ENCODE data around the gene STAC3. TPM values are rescaled to one million over a fixed set of nuclear protein-coding genes. Genes with fewer than 3 reads are reported as not detected.

STAC3 gene
- total RNA-seq, 1 donor from 2014 or later, result not detected

- DNase-seq, result no peak
Measured at GRCh38 chr12:57222286-57223190, 28.4 kb downstream of the STAC3 start.

- DNase-seq, result no peak
Measured at GRCh38 chr12:57221169-57221917, 29.6 kb downstream of the STAC3 start.

GRCh38 chr12:57220770-57221168, 30.2 kb downstream of the STAC3 start:
- DNase-seq, result no peak

- DNase-seq, result no peak
Measured at GRCh38 chr12:57219993-57220754, 30.8 kb downstream of the STAC3 start.

GRCh38 chr12:57219205-57219992, 31.6 kb downstream of the STAC3 start:
- no peak for DNase-seq

GRCh38 chr12:57218030-57218853, 32.7 kb downstream of the STAC3 start:
- no peak for DNase-seq

- no peak for DNase-seq
Measured at GRCh38 chr12:57216921-57217879, 33.8 kb downstream of the STAC3 start.

GRCh38 chr12:57216014-57216911, 34.7 kb downstream of the STAC3 start, which contains the start of gene NXPH4:
Gene NXPH4, plus strand, starts transcription at chr12:57216794. Its CDS starts 176 bp downstream, at chr12:57216970.
- no peak for DNase-seq

GRCh38 chr12:57215668-57216013, 35.3 kb downstream of the STAC3 start:
- DNase-seq, result no peak

GRCh38 chr12:57215065-57215464, 35.9 kb downstream of the STAC3 start:
- no peak for DNase-seq

- DNase-seq, result peak; percentile 75
Measured at GRCh38 chr12:57214398-57214781, 36.6 kb downstream of the STAC3 start.

- DNase-seq, result no peak
Measured at GRCh38 chr12:57213763-57214397, 37.1 kb downstream of the STAC3 start.

- DNase-seq, result peak; percentile 89
Measured at GRCh38 chr12:57213058-57213715, 37.8 kb downstream of the STAC3 start.

GRCh38 chr12:57212701-57213057, 38.3 kb downstream of the STAC3 start:
- DNase-seq, result no peak

- no peak for DNase-seq
Measured at GRCh38 chr12:57211791-57212700, 38.9 kb downstream of the STAC3 start.

- no peak for DNase-seq
Measured at GRCh38 chr12:57210926-57211692, 39.9 kb downstream of the STAC3 start.

Measured in dermis blood vessel endothelial cell (primary cell).